Fibroblast of skin of right biceps (primary cell): Measurements from ENCODE around the gene SMAD3.
"Not testable (repeated sequence)": the region's sequence is repeated elsewhere in the genome, so short reads cannot be mapped to it uniquely, and the experiment has no call there.

Experiments used
- DNase-seq: peaks from one replicate; pipeline ENCODE4 v3.0.0-alpha.2; 2013

SMAD3 gene

DNA sequence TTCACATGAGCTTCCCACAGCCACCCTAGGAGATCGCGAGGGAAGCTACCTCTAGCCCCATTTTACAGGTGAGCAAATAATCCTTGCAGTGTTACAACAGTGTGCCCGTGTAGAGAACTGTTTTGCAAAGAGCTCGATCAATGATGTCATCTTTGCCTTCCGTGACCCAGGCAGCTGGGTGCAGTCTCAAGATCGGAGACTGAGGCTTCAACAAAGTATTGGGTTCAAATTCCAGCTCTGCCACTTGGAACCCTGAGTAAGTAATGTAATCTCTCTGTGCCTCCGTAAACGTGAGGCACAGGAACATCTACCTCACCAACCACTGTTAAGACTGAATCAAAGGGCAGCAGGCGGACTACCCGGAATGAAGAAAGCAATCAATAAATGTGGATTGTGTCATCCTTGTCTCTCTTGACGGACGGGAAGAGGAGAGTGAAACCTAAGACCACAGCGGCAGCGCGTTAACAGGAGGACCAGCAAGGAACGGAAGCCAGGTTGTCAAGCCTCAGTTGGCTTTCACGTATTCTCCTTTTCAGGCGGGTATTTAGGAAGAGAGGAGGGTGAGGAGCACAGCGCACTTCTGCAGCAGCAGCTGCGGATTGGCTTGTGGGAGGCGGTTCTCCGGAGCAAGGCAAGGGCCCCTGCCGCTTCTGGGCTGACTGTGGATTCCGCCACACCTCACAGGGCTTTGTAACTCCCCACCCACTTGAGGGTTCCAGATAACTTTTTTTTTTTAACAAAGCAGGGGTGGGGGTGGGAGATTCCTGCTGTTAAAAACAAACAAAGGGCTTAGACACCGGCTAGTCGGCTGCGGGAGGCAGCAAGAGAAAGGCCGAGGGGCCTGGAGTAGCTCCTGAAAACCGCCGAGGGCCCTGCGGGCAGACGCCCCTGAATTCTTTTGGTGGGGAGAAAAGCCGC lies 1.5 kb upstream of the SMAD3 start:
- no peak for DNase-seq

DNA sequence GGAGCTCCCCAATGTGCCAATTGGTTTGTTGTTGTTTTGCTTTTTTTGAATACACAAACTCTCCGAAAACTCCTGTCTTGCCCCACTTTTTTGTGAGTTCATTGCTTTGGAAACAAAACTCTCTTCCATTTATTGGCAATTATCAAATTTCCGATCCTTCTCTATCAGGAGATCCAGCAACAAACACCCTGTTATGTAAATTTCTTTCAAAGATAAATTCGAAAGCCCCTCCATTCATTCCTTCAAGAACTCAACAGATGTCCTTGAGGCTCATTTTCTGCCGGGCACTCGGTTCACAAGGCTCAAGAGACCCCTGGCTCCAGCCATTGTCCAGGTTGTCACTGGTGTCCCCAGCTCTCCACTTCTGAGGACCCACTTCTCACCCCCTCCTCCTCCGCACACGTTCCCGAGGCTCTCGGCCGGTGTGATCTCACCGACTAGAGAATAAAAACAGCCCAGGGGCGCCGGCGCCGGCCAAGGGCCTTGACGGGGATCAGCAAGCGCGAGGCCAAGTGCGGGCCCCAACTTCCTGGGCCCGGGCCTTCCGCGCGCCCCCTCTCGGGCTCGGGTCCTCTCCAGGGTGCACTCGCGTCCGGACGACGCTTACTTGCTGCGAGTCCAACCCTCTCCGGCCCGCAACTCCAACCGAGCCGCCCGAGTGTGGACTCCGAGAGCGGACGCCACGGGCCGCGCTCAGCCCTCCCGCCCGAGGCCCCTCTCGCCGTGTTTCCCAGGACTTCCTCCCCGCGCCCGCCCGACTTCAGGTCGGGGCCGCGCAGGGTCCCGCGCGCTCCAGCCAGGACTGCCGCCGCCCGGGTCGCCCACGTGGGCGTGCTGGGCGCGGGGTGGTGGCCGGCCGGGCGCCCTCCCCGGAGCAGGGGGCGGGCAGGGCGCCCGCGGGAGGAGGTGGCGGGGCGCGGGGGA lies 533 bp upstream of the SMAD3 start:
- peak; percentile 54 for DNase-seq

DNA sequence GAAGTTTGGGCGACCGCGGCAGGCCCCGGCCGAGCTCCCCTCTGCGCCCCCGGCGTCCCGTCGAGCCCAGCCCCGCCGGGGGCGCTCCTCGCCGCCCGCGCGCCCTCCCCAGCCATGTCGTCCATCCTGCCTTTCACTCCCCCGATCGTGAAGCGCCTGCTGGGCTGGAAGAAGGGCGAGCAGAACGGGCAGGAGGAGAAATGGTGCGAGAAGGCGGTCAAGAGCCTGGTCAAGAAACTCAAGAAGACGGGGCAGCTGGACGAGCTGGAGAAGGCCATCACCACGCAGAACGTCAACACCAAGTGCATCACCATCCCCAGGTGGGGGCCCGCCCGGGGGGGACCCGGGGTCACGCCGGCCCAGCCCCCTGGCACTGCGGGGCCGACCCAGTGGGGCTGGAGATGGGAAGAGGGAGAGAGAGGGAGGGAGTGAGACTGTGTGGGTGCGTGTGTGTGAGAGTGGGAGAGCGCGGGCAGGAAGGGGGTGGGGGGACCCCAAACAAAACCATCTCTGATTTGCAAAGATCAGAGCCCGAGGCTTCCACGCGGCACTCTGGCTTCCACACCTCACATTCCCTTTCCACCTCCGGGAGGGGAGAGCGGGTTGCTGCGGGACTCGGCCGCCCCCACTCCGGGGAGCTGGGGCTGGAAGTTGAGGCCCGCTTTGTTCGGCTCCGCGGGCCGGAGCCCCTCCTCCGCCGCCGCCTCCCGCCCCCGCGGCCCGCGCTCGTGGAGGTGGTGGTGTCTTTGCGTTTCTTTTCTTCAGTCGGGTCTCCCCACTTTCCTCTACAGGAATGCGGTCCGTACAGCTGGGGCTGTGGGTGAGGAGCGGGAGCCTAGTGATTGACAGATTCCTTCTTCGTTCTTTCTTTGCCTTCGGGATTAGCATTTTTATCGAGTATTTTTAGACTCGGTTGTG lies 898 bp downstream of the SMAD3 start:
- DNase-seq = no peak

DNA sequence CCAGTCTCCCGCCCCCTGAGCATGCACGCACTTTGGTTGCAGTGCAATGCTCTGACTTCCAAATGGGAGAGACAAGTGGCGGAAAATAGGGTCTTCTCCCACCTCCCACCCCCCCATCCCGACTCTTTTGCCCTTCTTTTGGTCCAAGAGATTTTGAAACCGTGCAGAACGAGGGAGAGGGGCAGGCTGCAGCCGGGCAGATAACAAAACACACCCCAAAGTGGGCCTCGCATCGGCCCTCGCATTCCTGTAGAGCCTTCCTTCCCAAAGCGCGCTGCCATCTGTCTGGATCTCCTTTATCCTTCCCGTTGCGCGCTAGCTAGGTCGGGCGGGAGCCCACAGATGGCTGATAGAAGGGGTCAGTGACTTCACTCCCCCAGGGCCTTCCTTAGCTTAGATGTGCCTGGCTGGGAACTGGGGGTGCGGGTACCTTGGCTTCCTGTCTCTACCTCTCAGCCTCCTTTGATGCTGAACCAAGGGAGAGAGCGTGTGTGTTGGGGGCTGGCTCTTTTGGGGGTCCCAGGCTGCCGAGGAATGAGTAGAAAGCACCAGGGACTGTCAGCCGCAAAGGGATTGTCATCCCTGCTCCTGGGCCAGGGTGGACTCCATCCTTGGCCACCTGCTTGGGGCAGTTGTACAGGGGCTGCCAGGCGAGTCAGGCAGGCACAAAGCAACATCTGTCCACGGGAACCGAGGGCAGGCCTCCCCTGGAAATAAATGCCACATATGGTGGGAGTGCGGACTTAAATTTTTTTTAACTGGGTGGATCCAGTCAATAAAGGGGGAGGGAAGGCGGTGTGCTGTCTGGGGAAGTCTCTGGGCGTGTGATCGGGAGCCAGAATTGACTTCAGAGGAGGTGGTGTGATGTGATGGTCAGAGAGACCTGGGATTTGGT lies 1.8 kb downstream of the SMAD3 start:
- no peak for DNase-seq

DNA sequence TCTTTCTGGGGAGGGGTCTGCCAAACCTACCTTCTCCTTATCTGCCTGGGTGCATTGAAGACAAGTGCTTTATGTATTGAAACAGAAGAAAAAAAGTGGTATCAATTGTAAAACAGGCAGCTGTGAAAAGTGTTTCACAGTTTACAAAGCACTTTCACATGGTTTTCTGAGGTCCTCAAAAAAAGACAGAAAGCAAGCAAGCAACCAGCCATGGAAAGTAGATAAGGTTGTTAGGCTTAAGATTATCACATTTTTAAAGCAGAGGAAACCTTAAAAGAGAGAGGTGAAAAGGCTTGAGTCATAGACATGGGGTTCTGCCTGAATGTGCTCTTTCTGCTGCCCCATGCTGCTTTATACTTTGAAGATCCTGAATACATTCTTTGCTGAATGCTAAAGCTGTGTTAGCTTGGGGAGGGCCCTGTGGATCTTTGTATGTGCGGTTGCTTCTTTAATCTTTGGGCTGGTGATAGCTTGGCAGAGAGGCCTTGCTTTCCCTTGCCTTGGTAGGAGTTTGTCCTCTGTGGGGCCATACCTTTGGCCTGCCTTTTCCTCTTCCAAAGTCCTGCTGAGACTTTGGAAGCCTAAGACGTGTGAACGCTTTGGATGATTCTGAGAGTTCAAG lies 2.6 kb downstream of the SMAD3 start:
- no peak for DNase-seq

DNA sequence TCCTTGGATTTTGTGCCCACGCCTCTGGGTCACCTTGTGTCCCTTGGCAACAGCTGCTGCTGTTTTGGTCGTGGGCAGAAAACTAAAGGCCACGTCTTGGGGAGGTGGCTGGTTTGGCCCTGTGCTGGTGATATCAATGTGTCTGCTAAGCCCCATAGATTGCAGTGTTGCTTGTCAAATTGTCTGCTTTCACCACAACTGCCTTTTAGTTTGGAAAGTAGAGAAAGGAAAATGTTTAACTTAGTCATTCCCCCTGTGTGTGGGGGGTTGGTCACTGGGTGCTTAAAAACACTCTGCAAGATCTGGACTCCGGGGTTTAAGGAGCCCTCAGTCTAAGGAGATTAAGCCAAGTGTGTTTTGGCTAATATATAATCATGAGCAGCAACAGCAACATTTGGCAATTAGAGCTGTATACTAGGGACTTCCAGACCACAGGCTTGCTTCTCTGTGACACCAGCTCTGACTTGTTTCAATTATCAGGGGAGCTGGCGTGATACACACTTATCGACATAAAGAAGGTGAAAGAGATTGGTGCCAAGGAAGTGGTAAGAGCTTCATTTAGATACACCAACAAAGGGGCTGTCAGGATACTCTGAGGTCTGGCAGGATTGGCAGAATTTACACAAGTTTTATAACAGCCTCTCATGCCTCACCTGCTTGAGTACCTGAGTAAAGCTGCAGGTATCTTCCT lies 3.5 kb downstream of the SMAD3 start:
- DNase-seq = peak; percentile 63

DNA sequence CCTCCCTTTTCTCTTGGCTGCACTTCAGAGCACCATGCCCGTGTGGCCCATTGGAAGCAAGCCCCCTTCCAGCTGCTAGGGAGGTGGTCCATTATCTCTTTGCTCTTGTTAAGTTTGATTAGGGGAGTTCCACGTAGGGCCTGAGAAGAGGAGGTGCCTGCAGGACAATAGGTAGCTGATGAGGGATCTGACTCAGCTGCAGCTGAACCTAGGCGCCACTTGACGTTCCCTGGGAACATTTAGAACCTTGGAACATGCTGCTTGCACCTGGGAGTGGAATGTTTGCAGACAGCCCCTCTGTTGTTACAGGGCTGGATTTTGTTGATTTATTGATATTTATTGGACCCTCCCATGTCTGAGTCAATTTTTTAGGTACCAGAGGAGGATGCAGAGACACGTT lies 4.7 kb downstream of the SMAD3 start:
- DNase-seq = no peak

DNA sequence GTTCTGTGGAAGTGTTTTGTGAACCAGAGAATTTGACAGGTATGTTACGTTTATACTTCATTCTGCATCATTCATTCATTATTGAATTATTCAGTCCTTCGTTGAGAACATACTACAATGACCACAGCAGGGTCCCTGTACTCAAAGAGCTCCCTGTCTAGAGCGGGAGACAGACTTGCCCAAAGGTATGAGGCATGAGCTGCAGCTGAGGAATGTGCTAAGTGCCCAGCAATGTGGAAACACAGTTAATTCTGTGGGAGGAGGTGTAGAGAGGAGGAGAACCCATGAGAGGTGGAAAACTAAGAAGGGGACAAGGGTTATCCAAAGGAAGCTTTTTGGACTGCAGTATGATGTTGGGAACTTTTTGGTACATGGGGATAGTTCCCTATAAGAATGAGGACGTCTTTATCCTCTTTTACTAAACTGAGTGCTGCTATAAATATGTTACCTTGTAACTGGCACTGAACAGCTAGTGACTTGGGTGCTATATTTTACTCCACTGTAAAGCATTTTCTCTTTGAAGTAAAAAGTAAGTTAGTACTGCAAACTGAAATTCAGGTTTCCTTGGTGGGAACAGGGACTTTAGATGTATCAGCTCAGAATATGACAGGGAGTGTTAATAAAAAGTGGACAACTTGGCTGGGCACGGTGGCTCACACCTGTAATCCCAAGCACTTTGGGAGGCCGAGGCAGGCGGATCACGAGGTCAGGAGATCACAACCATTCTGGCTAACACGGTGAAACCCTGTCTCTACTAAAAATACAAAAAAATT lies 5.7 kb downstream of the SMAD3 start:
- no peak for DNase-seq

DNA sequence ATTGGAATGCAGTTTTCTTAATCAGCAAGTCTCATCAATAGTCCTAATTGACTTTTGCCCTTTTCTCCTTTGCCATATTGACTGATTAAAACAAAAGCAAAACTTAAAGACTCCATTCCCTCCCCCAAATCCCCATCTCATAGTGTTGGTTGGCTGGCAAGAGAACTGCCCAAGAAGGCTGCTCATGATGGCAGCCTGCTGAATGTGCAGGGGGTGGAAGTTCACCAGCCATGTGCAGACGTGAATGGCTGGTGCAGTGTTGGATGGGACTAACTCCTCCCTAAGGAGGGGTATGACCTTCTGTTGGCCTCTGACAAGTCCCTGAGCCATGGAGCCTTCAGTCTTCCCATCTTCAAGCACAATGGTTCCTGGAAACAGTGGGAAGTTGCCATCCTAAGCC lies 7.0 kb downstream of the SMAD3 start:
- no peak for DNase-seq

DNA sequence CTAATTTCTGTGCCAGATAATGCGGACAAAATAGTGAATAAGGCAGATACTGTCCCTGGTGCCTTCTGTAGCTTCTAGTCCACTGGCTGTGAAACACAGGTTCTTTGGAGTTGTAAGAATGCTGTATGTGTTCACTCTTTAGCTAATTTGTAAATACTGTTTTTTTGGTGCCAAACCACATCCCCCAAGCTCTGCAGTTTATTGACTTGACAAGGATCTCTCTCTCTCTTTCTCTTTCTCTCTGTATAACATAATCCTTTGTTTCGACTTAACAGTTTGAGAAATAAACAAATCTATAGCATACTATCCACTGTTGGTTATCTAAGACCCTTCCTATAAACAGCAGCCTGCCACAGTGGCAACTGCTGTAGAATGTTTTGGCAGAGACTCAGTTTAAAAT lies 7.6 kb downstream of the SMAD3 start:
- no peak for DNase-seq

DNA sequence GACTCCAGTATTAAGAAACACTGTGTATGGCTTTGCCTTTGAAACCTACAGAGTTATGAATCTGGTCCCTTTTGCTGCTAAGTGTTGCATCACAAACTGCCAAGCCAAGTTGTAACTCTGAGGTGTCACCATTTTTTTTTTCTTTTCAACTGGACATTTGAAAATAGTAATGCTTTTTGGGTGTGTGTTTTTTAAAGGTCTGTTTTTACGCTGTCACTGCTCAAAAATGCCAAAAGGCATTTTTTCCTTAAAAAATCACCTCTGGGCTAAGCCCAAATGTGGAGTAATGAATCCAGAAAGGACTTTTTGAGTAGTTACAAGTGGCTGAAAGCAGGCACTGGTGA lies 9.5 kb downstream of the SMAD3 start:
- DNase-seq = no peak

DNA sequence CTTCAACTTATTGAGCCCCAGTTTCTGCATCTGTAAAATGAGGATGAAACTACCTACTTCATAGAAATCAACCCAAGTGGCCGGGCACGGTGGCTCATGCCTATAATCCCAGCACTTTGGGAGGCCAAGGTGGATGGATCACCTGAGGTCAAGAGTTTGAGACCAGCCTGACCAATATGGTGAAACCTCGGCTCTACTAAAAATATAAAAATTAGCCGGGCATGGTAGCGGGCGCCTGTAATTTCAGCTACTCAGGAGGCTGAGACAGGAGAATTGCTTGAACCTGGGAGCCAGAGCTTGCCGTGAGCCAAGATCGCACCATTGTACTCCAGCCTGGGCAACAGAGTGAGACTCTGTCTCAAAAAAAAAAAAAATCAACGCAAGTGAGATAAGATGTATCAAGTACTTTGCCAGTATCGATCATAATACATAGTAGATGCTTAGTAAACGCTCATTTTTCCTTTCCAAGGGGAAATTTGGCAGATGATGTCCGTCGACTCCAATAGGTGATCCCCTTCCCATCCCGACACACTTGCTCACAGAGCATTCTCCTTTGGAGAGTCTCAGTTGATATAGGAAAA lies 10.2 kb downstream of the SMAD3 start:
- not testable (repeated sequence) for DNase-seq

DNA sequence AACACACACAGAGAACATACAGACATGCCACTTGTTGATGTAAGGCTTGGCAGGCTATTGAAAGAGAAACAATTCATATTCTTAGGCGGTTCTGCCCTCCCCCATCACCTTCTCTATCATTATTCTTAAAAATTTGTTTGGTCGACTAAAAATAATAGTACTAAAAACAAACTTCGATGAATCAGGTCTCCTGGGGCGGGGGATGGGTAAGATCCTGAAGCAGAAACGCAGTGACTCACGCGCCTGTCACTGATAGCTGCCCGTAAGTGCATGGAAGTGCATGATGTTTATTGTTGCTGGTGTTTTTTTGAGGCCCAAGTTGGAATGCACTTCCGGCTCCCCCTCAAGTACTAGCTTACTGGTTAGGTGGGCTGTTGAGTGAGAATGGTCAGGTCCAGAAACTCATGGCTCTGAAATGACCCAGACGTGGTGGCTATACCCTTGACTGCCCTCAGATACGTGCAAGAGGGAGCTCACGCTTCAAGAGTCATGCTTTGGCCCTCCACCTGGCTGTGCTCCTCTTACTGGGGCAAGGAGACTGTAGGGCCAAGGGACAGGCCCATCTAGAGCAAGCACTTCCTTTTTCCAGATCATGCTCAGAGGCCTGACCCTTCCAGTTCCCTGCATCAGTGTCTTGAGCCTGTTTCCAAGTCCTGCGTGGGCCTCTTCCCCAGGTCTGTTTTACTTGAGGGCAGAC lies 10.9 kb downstream of the SMAD3 start:
- peak; percentile 91 for DNase-seq

DNA sequence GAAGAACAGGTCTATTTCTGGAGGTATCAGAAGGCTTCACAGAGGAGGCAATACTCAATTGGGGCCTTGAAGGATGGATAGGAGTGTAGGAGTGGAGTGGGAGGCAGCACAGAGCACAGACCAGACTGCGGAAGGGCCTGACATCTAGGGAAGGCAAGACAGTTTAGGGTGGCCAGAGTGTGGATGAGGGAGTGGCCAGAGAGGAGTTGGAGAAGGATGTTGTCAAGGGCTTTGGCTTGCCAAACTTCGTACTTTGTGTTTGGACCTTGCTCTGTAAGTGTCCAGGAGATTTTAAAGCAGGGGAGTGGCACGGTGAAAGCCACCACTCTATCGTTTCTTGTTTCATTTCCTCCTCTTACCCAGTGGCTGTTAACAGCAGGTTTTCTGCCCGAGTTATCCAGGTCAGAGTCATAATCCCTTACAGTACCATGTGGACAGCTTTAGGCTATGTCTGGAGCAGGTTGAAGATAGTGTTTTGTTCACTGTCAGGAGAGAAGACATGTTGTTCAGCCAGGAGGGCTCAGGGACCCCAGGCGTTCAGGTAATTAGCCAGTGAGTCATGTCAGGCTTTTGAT lies 12.3 kb downstream of the SMAD3 start:
- no peak for DNase-seq

DNA sequence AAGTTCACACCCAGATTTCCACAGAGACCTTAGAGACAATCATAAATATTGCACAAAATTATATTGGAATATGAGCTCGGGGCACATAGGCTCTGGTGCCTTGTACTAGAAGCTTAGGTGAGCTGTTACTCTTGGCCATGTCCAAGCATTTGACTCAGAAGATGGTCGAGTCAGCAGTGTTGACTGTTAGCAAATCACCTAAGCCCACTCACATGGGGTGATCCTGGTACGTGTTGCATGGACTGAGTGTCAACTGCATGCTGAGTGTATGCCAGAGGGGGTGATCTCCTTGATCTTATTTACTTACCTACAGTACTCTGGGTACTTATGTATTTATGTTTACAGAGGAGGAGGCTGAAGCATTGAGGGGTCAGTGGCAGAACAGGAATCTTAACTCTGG lies 14.0 kb downstream of the SMAD3 start:
- DNase-seq = no peak

DNA sequence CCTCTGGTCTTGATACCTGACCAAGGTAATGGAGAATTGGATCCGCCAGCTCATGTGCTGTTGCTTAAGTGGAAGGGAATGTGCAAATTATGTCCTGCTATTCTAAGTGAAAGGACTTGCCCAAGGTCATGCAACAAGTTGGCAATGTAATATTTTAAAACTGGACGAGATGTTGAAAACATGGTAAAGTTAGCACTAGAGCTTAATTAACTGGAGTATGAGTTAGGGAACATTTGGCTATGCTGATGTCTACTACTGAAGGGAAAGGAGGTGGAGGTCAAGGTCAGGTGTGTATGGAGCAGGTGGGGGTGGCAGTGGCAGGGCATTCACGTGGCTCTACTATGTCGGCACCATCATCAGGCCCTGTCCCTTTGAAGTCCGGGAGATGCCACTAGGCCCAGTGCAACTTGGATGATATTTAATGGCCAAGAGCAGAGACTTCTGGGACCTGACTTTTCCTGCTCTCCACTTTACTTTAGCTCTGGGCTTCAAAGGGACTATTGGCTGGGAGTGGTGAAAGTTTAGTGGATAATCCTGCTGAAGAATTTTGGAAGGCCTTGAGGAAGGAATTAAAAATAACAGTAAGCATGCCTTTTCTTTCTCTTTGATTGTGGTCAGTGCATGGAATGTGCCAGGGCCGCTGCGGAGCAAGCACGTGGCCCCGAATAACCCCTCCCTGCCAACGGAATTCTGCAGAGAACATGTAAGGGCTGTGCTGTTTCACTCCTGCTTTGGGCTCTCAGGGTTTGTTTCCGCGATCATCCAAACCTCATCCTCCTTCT lies 14.9 kb downstream of the SMAD3 start:
- peak; percentile 75 for DNase-seq

DNA sequence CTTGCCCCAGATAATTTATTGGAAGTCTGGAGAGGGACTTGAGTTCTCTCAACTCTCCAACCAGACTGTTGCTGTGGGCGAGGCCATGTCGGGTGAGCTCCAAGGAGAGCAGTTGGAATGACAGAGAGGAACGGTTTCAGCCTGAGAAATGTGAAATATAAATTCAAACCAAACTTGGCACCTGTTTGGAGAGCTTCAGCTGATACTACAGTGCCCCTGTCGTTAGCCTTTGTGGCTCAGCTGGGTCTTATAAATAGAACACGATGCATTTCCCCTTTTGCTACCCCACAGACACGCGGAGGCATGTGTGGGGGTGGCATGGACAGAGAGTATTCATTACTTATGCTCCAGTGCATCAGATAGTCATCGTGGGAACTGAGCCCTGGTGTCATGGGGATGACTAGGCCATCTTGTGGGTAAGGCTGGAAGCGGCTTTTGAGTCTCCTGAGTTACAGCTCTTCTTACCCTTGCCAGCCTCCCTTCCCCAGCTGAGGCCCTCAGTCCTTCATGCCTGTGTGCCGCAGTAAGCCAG lies 15.6 kb downstream of the SMAD3 start:
- peak; percentile 76 for DNase-seq
